ENCODE results near the gene TJP2. TPM values are rescaled to one million over a fixed set of nuclear protein-coding genes. Genes with fewer than 3 reads are reported as not detected.

The TJP2 gene
- total RNA-seq, 2 experiments from 2014 or later, result 6.3 to 8.0 TPM

DNA sequence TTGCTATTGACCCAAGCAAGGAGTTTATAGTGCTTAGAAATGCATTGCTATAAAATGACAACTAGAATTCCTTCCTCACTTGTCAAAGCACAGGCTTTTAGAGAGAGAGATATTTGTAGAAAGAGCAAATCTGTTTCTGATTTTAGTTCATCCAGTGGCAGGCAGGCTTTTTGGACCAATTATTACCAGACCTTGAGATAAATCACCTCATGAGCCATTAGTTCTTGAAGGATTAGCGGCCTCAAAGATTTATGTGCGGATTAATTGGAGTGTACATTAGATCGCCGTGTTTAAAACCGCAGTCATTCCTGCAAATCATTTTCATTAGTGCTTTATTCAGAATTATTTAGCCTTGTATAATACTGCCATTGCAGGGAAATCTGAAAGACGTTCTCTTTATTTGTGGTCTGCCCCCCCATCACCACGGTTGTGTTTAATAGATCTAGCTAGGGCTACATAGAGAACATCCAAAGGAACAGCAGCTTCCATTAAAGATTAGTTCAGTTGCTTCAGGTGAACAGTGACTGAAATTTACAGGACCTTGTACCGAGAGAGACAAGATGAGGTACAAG, 28.8 kb upstream of the TJP2 start:
- DNase-seq (no peak), ATAC-seq (ENCODE audit: poor library complexity) (no peak)
- Mint-ChIP-seq H3K27ac (no peak overlapping the region), H3K27me3 (no peaks in the 10 kb centered on the region), H3K4me3 (no peak overlapping the region), H3K9me3 (no peaks in the 10 kb centered on the region), H3K4me1 (ENCODE audit: low read depth) (no peaks in the 10 kb centered on the region), H3K36me3 (ENCODE audit: low read depth) (no peaks in the 10 kb centered on the region)
- intact Hi-C loops (cut with DNase I, micrococcal nuclease), result no loop called here
- POLR2A ChIA-PET, result interaction anchor here (0.8 kb wide), 1 partner anchor 23 kb away, joined by 3 read pairs; no protein-coding TSS in a partner anchor
- Histone ChIP-seq H3K36me3 (ENCODE audit: insufficient read depth, low read length) (no peaks in the 10 kb centered on the region), H3K27ac (ENCODE audit: low read depth in 1 of 2, low read length in 2 of 2) (no peak overlapping the region), H3K9me3 (ENCODE audit: control insufficient read depth in 1 of 2, insufficient read depth in 1 of 2, low read length in 2 of 2) (no peaks in the 10 kb centered on the region), H3K4me3 (ENCODE audit: low read length) (no peak overlapping the region), H3K4me1 (ENCODE audit: insufficient read depth, low read length) (no peaks in the 10 kb centered on the region), H3K27me3 (ENCODE audit: control insufficient read depth in 1 of 2, insufficient read depth in 2 of 2, low read length in 2 of 2) (no peaks in the 10 kb centered on the region)
- CTCF ChIA-PET, result interaction anchor here (1.1 kb wide), 1 partner anchor 9 kb away, joined by 3 read pairs; no protein-coding TSS in a partner anchor
- TF ChIP-seq, protein P1, sequence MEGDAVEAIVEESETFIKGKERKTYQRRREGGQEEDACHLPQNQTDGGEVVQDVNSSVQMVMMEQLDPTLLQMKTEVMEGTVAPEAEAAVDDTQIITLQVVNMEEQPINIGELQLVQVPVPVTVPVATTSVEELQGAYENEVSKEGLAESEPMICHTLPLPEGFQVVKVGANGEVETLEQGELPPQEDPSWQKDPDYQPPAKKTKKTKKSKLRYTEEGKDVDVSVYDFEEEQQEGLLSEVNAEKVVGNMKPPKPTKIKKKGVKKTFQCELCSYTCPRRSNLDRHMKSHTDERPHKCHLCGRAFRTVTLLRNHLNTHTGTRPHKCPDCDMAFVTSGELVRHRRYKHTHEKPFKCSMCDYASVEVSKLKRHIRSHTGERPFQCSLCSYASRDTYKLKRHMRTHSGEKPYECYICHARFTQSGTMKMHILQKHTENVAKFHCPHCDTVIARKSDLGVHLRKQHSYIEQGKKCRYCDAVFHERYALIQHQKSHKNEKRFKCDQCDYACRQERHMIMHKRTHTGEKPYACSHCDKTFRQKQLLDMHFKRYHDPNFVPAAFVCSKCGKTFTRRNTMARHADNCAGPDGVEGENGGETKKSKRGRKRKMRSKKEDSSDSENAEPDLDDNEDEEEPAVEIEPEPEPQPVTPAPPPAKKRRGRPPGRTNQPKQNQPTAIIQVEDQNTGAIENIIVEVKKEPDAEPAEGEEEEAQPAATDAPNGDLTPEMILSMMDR (IDR thresholded peaks at IDR 0.05), result no peak

DNA sequence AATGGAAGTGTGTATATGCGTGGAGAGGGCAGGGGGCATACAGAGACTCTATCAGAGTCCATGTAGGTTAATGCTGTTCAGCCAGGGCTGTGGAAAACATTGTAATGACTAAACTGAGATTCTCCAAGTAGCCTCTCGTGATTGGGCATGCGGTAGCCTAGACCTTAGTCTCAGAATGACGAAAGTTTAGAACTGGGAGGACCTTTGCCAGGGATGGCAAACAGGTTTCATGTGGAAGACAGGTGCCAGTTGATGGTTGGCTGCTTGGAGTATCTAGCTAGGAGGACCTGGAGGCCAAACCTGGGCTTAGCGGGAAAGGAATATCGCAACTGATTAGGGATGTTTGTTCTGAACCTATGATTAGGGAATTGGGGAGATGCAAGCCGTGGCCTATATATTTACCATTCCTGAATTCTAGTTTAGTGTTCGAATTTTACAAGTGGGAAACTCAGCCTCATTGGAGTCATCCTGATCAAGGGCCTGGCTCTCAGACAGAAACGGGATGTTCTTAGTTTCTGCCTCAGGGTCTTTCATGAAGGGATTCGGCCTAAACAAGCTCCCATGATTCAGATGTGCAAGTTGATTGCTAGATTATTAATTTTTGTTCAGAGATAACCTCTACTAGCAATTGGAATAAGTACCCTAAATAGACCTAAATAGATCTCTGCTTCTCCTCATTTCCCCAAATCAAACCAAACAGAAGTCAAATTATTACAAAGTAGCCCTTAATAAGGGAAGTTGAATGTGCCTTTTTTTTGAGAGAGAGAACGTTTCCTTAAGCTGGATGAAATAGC, 26.8 kb upstream of the TJP2 start:
- POLR2A ChIA-PET, result no interaction called here
- intact Hi-C loops (cut with DNase I, micrococcal nuclease), result no loop called here
- no peaks in the 10 kb centered on the region for H3K27me3 Mint-ChIP-seq
- Histone ChIP-seq H3K4me1 (ENCODE audit: insufficient read depth, low read length) (no peaks in the 10 kb centered on the region), H3K36me3 (ENCODE audit: insufficient read depth, low read length) (no peaks in the 10 kb centered on the region), H3K27ac (ENCODE audit: low read depth in 1 of 2, low read length in 2 of 2) (no peak overlapping the region), H3K27me3 (ENCODE audit: control insufficient read depth in 1 of 2, insufficient read depth in 2 of 2, low read length in 2 of 2) (no peaks in the 10 kb centered on the region), H3K9me3 (ENCODE audit: control insufficient read depth in 1 of 2, insufficient read depth in 1 of 2, low read length in 2 of 2) (no peaks in the 10 kb centered on the region), H3K4me3 (ENCODE audit: low read length) (no peak overlapping the region)
- CTCF ChIA-PET, result no interaction called here
- H3K36me3 Mint-ChIP-seq (ENCODE audit: low read depth), result peaks cover 1% of the 10 kb centered on the region
- H3K9me3 Mint-ChIP-seq, result no peaks in the 10 kb centered on the region
- ATAC-seq (ENCODE audit: poor library complexity), result no peak
- H3K27ac Mint-ChIP-seq, result no peak overlapping the region
- no peak for DNase-seq
- H3K4me3 Mint-ChIP-seq, result no peak overlapping the region
- TF ChIP-seq, protein P1 (IDR thresholded peaks at IDR 0.05), result no peak
- no peaks in the 10 kb centered on the region for H3K4me1 Mint-ChIP-seq (ENCODE audit: low read depth)

DNA sequence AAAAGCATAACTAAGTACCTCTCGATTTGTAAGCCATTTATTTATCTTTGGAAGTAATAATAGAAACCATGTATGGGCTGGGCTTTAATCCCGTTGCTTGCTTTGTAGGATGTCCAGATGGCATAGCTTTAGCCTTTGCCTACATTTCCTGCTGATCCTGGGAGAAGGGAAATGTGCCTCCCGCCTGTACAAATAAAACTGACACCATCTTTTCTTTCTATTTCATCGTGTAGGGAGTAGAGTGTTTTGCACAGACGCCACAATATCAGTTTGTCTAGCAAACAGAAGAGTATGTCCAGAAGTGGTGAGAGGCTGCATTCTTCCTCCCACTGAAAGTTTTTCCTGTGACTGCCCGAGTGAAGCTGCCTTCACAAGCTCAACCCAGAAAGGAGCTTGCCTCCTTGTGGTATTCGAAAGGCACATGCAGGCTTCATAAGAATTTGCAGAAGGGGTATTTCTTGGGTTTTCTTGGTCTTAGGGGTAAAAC, 24.7 kb upstream of the TJP2 start:
- DNase-seq, result no peak
- ChIA-PET CTCF (no interaction called here), POLR2A (interaction anchor here (0.6 kb wide), 1 partner anchor 1181 kb away, joined by 3 read pairs; no protein-coding TSS in a partner anchor)
- Histone ChIP-seq H3K36me3 (ENCODE audit: insufficient read depth, low read length) (no peaks in the 10 kb centered on the region), H3K4me3 (ENCODE audit: low read length) (no peak overlapping the region), H3K9me3 (ENCODE audit: control insufficient read depth in 1 of 2, insufficient read depth in 1 of 2, low read length in 2 of 2) (no peaks in the 10 kb centered on the region), H3K27ac (ENCODE audit: low read depth in 1 of 2, low read length in 2 of 2) (no peak overlapping the region), H3K27me3 (ENCODE audit: control insufficient read depth in 1 of 2, insufficient read depth in 2 of 2, low read length in 2 of 2) (no peaks in the 10 kb centered on the region), H3K4me1 (ENCODE audit: insufficient read depth, low read length) (no peaks in the 10 kb centered on the region)
- no peaks in the 10 kb centered on the region for H3K27me3 Mint-ChIP-seq
- TF ChIP-seq, protein P1 (IDR thresholded peaks at IDR 0.05), result no peak
- intact Hi-C loops (cut with DNase I, micrococcal nuclease), result loop anchor here in 1 of 2 experiments (2.0 kb wide), 1 partner anchor 39 kb away; no protein-coding TSS in a partner anchor
- H3K36me3 Mint-ChIP-seq (ENCODE audit: low read depth), result peaks cover 4% of the 10 kb centered on the region
- ATAC-seq (ENCODE audit: poor library complexity), result no peak
- H3K9me3 Mint-ChIP-seq, result no peaks in the 10 kb centered on the region
- no peak overlapping the region for H3K4me3 Mint-ChIP-seq
- H3K27ac Mint-ChIP-seq, result no peak overlapping the region
- H3K4me1 Mint-ChIP-seq (ENCODE audit: low read depth), result no peaks in the 10 kb centered on the region
